ENCODE measurements around the gene WNT2B.

WNT2B gene

DNA sequence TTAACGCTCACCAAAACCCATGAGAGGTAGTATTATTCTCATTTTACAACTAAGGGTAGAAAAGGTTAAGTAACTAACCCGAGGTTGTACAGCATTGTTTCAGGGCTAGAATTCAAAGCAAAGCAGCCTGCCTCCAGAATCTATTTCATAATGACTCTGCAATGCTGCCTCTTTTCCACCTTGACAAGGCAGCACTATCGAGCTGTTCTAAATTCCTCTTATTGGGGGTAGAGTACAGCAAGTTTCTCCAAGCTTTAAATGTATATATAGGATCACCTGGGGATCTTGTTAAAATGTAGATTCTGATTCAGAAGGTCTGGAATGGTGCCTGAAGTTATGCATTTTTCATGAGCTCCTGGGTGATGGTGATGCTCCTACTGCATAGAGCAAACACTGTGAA, 30.1 kb downstream of the WNT2B start:
- no peak overlapping the region for H3K4me3 ChIP-seq (replicated peaks; ENCODE audit: insufficient read depth, low read length)
- H3K27ac ChIP-seq (replicated peaks), result no peak overlapping the region
- no peaks in the 10 kb centered on the region for H3K27me3 ChIP-seq (ENCODE audit: insufficient read depth, poor library complexity, severe bottlenecking)
- DNase-seq (ENCODE audit: low read depth in 1 of 2, low spot score in 1 of 2), result no peak
- TF ChIP-seq SPI1 (IDR thresholded peaks at IDR 0.05; ENCODE audit: borderline replicate concordance, low read depth), result no peak
- no peak for TF ChIP-seq GABPA (IDR thresholded peaks at IDR 0.05; ENCODE audit: low read depth)
- TF ChIP-seq POLR2AphosphoS5 (IDR thresholded peaks at IDR 0.05; ENCODE audit: low read depth), result no peak
- TF ChIP-seq CTCF (IDR thresholded peaks at IDR 0.05; ENCODE audit: insufficient read depth, low read length), result no peak
- TF ChIP-seq REST (IDR thresholded peaks at IDR 0.05; ENCODE audit: insufficient replicate concordance, low read depth), result no peak

DNA sequence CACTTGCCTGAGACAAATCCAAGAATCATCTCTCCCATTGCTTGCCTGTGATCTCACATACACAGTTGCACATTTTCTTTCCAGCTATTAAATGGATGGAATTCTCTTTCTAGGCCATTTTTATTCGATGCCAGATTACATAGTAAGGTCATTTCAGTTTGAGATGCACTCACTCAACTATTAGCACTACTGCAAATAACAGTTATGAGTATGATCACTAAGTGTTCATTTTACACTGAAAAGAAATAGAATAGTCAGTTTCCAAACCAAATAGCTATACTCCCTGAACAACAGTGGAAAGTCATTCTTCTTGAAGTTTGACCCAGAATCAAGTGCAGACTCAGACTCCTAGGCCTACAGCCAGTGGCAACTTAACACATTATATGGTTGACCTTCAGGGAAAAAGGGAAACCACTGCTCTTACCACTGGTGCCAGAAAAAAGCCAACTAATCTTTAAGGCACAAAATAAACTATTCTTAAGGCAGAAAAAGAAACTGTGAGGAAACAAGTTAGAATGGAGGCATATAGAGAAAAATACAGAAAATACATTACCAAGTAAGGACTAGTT, 31.5 kb downstream of the WNT2B start:
- DNase-seq (ENCODE audit: low read depth in 1 of 2, low spot score in 1 of 2), result no peak
- H3K27me3 ChIP-seq (ENCODE audit: insufficient read depth, poor library complexity, severe bottlenecking), result no peaks in the 10 kb centered on the region
- H3K27ac ChIP-seq (replicated peaks), result no peak overlapping the region
- TF ChIP-seq POLR2AphosphoS5 (IDR thresholded peaks at IDR 0.05; ENCODE audit: low read depth) (no peak), REST (IDR thresholded peaks at IDR 0.05; ENCODE audit: insufficient replicate concordance, low read depth) (no peak), GABPA (IDR thresholded peaks at IDR 0.05; ENCODE audit: low read depth) (no peak), CTCF (IDR thresholded peaks at IDR 0.05; ENCODE audit: insufficient read depth, low read length) (no peak), SPI1 (IDR thresholded peaks at IDR 0.05; ENCODE audit: borderline replicate concordance, low read depth) (no peak)
- no peak overlapping the region for H3K4me3 ChIP-seq (replicated peaks; ENCODE audit: insufficient read depth, low read length)

GRCh38 chr1:112541299-112541698, 32.5 kb downstream of the WNT2B start:
- no peak for DNase-seq (ENCODE audit: low read depth in 1 of 2, low spot score in 1 of 2)
- no peak for TF ChIP-seq POLR2AphosphoS5 (IDR thresholded peaks at IDR 0.05; ENCODE audit: low read depth)
- TF ChIP-seq GABPA (IDR thresholded peaks at IDR 0.05; ENCODE audit: low read depth), result no peak
- TF ChIP-seq CTCF (IDR thresholded peaks at IDR 0.05; ENCODE audit: insufficient read depth, low read length), result no peak
- no peak for TF ChIP-seq REST (IDR thresholded peaks at IDR 0.05; ENCODE audit: insufficient replicate concordance, low read depth)
- TF ChIP-seq SPI1 (IDR thresholded peaks at IDR 0.05; ENCODE audit: borderline replicate concordance, low read depth), result no peak
- H3K27me3 ChIP-seq (ENCODE audit: insufficient read depth, poor library complexity, severe bottlenecking), result no peaks in the 10 kb centered on the region
- H3K27ac ChIP-seq (replicated peaks), result no peak overlapping the region
- no peak overlapping the region for H3K4me3 ChIP-seq (replicated peaks; ENCODE audit: insufficient read depth, low read length)
